HTERT RPE-1 (cell line): ENCODE results near the gene CCDC174.
"Not testable (repeated sequence)": the region's sequence is repeated elsewhere in the genome, so short reads cannot be mapped to it uniquely, and the experiment has no call there.

Experiments
- in situ Hi-C: fragments of 300-500 bp; cut with MboI; formaldehyde crosslinking; loops from 4 replicates; pipeline ENCODE4 v1.14.3; 2020; ENCODE audit warnings: low sequenced_read_pairs

The CCDC174 gene

DNA sequence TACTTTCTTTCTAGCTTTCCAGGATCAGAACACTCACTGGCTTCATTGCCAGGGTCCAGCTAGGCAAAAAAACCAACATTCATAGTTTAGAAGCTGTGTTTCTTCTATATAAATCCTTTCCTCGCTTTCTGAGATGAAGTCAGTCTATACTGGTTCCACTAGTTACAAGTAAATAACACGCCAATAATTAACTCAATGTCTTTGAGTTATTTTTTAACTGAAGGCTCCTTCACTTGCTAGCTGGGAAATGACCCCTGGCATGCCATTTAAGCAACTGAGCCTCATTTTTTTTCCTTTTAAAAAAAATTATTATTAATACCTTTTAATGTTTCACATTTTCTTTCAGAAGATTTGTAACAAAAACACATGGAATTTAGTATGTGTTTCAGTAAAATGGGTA lies 2.1 kb upstream of the CCDC174 start:
- in situ Hi-C loops: no loop called here

DNA sequence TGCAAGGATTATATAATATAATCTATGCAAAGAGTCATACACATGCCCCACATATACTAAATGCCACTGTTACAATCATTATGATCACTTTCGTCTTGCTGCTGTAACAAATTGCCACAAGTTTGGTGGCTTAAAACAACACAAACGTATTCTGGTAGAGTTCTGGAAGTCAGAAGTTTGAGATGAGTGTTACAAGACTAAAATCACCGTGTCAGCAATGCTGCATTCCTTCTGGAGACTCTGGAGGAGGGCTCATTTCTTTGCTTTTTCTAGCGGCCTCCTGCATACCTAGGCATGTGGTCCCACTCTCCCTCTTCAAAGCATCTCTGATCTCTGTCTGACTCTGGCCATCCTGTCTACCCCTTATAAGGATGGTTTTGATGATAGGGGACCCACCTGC lies 1.4 kb upstream of the CCDC174 start:
- in situ Hi-C loops: no loop called here

DNA sequence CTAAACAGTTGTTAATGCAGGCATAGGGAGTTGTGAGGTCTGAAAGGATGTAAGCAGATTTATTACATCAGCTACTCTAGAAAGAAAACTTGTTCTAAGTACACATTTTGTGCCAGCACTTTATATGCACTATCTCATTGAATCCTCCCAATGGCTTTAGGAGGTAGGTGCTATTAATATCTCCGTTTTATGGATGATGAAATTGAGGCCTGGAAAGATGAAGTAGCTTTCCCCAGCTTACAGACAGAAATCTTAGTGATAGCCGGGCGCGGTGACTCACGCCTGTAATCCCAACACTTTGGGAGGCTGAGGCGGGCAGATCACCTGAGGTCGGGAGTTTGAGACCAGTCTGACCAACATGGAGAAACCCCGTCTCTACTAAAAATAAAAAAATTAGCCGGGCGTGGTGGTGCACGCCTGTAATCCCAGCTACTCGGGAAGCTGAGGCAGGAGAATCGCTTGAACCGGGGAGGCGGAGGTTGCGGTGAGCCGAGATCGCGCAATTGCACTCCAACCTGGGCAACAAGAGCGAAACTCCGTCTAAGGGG lies 872 bp downstream of the CCDC174 start:
- in situ Hi-C loops: not testable (repeated sequence)

DNA sequence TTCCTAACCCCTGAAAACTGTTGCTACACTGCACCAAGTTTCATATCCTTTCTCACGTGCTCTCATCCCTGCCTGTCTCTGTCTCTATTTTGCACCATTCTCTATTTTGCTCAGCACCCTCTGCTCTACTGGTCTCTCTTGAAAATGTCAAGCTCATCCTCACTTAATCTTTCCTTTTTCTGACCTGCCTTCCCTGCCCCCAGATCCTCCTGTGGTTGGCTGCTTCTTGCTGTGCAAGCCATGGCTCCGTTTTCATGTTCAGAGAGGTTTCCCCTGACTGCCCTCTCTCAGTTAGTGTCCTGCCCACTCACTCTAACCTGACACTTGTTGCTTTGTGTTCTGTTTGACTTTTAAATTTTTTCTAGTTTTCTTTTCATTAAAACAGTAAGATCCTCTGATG lies 6.0 kb downstream of the CCDC174 start:
- in situ Hi-C loops: no loop called here

DNA sequence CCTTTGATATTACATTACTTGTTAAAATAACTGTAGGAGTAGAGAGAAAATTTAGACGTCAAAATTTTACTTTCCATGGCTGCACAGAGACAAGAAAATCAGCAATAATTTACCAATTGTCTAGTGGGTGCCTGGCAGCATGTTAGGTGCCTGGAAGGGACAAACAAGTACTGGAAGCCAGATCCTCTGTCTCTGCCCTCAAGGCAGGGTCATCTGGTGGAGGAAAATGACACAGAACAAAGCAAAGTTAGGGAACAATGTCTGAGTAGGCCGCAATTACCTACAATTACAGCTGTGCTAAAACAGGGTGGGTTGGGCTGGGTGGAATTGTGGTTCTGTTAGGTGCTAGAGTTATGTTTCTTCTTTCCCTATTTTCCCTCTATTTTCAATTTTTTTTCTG lies 7.4 kb downstream of the CCDC174 start:
- in situ Hi-C loops: no loop called here

DNA sequence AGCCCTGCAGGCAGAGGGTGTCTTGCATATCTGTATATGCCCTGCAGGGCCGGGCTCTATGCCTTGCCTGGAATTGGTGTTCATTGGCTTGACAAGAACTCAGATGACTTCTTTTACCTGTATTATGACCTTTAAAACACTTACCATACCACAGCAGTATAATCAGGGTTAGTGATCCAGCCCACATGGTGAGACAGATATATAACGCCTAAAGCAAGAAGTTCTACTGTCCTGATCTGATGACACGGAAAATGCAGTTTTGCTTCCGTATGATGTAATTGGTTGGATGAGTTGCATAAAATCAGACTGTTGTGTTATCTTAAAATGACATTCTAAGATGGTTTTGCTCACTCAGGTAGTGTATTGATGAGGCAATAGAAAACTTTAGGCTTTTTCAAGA lies 9.4 kb downstream of the CCDC174 start:
- in situ Hi-C loops: no loop called here

DNA sequence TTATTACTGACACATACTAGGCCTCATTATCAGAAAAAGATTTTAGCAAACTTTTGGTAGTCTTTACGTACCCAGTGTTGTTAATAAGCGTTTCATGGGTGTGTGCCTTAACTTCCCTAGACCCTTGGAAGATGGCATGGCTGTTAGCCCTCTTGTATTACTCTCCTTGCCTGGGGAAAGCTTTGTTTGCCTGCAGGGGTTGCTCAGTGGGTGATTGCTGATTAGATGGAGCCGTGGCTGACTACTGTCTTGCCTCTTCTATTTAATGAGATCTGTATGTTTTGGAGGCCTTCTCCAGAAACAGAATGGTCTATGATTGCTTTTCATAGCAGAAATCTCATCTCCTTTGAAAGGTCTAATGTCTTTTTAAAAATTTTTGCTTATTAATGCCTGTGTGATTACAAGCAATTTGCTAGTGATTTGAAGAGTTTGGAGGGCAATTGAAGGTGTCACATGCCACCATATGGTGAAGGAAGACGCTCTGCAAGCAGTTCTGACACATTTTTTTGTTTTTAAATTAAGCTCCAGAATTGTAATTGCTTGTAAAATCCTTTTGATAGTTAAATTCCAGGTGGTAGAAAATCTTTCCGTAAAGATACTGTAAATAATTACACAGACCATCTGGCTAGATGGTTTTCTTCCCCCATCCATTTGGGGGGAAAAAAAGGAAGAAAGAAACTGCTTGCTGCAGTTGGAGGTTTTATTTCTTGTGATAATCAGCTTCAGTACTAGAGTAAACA lies 12.0 kb downstream of the CCDC174 start:
- in situ Hi-C loops: no loop called here

DNA sequence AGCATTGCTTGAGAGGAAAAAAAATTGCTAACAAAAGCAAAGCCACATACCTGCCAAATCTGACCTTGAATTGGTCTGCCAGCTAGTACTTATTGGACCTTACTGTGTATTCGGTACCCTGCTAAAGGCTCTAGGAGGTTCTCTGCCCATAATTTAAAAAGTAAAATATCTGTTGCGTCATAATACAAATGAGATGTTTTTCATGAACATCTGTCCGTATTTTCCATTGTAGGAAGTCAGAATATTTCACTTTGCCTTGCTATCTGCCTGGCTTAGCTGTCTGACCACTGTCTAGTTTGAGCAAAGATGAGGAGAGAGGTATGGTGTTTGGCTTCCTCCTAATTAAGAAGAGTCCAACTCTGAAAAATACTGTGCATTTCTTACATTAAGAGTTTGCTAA lies 12.6 kb downstream of the CCDC174 start:
- in situ Hi-C loops: no loop called here

DNA sequence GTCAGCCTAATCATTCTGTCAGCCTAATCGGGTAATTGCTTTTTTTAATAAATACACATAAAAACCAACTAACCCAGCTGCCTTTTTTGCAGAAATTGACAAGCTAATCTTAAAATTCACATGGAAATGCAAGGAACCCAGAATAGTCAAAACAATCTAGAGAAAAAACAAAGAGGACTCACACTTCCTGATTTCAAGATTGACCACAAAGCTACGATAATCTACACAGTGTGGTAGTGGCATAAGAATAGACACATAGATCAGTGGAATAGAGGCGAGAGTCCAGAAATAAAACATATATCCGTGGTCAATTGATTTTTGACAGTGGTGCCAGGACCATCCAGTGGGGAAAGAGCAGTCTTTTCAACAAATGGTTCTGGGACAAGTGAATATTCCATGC lies 21.0 kb downstream of the CCDC174 start:
- in situ Hi-C loops: no loop called here

DNA sequence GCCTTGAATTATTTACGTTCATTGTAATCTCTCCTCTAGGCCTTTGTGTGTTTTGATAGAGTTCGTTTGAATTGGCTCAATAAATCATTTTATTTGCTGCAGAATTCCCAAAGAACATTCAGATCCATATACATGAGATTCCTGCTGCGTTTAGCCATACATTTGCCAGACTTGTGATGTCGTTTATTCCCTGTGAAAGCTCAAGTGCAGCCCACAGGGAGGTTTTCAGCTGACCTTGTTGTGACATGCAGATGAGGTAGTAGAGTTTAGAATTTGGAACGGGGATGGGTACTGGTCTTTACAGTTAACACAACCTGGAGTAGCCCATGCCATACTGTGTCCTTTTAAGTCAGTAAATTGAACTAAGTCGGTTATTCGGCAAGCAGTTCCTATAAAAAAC lies 23.3 kb downstream of the CCDC174 start, which contains the start of gene C3orf20:
Gene C3orf20, plus strand, starts transcription at position 301 of the 400 bp plus-strand sequence. CDS start 7,573 bp downstream, outside the sequence.
- in situ Hi-C loops: no loop called here

DNA sequence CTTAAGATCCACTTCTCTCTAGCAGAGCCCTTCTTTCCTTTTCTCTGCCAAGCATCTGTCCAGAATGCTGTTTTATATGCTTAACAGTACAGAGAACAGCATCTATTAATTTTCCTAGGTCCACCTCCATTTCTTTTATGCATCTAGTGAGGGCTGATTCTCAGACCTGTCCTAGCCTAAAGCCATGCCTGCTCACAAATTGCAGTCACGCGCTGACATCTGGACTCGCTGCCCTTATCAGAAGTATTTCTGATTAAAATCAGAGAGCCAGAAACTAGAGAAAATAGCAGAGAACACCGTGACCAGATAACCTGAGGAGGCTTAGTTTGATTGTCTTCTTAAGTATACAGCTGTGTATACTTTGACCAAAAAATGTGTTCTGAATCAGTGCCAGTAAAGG lies 25.3 kb downstream of the CCDC174 start:
- in situ Hi-C loops: no loop called here

DNA sequence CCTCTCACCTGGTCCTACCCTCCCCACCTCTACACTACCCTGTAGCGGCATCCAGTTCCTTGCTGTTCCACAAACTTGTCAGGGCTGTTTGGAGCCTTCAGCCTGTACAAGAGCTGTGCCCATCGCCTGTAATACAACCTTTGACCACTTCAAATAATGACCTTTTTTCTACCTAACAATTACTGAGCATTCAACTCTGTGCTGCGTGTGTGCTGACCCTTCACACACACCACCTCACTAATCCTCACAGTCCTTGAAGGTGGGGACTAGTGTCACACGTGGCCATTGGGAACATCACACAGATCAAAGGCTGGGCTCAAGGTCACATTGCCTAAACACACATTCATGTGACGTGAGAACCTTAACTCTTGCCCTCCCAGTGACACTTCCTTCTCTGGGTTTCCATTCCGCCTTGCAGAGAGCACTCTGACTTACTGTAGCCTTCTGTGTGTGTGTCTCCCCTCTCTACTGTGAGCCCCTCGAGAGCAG lies 26.5 kb downstream of the CCDC174 start:
- in situ Hi-C loops: no loop called here

DNA sequence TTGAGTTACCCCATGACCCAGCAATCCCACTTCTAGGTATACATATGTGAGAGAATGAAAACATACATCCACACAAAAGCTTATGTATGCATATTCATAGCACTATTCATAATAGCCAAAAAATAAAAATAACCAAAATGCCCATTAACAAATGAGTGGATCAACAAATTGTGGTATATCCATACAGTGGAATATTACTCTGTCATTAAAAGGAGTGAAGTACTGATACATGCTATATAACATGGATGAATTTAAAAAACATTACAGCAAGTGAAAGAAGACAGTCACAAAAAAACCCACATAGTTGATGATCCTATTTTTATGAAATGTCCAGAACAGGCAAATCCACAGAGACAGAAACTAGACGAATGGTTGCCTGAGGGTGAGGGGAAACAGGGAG lies 28.6 kb downstream of the CCDC174 start:
- in situ Hi-C loops: no loop called here

DNA sequence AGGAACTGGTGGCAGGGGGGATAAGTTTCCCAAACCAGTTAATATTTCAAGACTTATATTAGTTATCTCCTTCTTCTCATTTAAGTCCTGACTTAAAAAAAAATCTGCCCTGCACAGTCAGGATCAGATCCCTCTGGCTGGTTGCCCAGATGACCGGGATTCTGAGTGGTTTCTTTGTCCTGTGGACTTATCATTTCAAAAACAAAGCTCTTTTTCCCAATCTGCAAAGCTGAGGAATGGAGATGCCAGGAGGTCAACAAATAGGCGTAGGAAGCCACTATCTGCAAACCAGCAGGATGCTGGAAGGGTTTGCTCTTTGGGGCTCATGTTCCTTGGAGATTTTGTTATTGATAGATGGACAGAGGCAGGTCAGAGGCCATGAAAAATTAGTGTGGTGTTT lies 29.2 kb downstream of the CCDC174 start:
- in situ Hi-C loops: no loop called here

DNA sequence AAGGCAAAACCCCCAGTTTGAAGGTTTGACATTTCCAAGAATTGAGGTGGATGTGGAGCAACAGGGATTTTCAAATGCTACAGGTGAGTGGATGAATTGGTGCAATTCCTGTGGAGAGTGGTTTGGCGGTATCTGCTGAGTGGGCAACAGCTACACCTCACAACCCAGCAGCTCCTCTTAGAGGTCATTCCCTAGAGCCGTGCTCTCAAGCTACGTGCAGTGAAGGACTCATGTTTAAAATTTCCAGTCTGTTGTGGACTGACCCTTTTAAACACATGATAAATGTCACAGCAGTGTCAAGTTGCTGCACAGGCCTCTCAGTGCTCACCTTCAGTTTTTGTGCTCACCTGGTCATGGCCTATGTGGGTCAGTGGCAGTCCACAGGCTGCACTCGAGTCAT lies 32.9 kb downstream of the CCDC174 start:
- in situ Hi-C loops: no loop called here

DNA sequence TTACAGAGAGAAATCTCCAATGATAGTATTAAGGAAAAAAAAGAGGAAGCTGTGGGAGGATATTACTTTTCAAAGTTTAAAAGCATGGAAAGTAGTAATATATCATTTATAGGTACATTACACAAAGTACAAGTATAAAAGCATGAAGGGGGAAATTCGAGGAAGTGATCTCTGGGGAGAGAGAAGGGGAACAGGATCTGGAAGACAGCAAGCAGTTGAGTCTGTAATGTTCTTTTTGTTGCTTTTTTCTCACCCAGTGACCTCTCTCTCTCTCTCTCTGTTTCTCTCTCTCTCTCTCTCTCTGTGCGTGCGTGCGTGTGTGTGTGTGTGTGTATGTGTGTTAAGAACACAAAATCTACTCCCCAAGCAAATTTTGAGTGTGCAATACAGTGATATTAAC lies 33.6 kb downstream of the CCDC174 start:
- in situ Hi-C loops: no loop called here

DNA sequence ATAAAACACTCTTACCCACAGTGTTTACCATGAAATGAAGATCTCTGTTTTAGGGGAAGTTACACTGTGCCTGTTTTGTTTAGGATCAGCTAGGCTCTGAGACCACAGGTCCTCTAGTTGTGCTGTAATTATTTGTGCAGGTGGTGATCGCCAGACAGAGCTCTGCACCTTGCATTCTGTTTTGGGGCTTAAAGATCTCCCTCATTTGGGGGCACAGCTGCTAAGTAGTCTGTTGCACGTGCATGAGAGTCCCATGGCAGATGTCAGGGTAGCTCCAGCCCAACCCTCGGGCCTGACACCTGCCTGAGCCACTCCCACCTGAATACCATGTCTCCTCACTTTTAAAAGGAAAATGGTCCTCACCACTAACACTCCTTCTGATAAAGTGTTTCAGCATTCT lies 35.8 kb downstream of the CCDC174 start:
- in situ Hi-C loops: no loop called here

DNA sequence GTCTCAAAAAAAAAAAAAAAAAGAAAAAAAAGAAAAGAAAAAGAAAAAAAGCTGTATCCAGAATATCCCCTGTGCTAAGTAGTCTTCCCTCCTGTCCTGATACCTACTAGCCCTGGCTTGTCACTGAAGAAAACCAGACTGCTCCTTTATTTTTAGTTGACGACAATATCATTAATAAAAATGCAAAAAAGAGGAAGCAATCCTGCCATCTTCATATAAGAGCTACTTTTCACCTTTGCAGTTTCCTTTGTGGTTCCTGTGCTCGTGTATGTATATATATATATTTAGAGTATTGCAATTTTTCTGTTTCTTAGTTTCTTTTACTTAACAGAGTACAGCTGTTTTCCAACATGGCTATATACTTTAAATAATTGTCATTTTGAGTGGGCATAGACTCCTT lies 37.0 kb downstream of the CCDC174 start:
- in situ Hi-C loops: no loop called here

DNA sequence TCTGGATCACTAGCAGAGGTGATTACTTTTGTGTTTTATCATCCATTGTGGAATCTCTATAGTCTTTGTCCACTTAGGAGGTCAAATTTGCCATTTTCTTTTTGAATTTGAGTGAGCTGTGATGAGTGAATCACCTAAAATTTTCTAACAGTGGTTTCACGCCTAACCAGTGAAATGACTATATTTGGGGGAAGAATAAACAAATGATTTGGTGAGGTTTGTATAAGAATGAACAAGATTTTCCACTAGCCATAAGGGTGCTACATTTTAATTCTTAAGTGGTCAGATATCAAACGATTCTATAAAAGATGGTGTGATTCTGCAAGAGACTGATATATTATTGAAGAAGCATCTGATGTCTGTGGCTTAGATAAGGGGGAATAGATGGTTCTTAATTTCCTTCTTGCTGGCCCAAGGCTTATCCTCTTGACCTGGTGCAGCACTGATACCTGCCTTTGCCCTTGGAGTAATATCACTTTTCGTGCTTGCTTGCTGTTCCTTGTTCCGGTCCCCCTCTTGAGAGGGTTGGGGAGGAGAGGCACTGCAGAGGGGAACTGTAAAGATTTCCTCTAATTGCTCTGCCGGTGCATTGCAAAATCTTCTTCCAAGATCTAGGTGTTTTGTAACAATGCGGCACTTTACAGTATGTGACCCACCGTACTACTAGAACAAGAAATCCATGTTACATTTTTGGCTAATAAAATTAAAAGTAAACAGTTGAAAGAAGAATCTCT lies 37.9 kb downstream of the CCDC174 start:
- in situ Hi-C loops: no loop called here

DNA sequence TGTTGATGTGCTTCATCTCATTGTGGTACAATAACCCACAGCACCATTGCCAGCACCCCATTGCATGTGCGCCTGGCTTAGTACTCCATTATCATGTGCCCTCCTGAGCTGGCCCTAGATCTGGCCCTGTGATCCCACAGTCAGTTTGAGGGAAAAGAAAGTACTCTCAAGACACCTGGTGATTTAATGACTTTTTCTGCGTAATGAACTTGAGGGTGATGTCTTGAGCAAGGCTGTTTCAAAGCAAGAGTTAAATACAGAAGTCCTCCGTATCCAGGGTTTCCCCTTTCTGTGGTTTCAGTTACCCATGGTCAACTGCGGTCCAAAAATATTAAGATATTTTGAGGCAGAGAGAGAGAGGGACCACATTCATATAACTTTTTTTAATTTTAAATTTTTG lies 39.7 kb downstream of the CCDC174 start:
- in situ Hi-C loops: no loop called here

DNA sequence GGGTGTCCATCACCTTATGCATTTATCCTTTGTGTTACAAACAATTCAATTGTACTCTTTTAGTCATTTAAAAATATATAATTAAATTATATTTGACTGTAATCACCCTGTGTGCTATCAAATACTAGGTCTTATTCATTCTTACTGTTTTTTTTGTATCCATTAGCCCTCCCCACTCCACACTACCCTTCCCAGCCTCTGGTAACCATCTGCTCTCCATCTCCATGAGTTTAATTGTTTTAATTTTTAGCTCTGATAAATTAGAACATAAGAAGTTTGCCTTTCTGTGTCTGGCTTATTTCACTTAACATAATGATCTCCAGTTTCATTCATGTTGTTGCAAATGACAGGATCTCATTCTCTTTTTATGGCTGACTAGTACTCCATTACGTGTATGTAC lies 40.2 kb downstream of the CCDC174 start:
- in situ Hi-C loops: no loop called here

DNA sequence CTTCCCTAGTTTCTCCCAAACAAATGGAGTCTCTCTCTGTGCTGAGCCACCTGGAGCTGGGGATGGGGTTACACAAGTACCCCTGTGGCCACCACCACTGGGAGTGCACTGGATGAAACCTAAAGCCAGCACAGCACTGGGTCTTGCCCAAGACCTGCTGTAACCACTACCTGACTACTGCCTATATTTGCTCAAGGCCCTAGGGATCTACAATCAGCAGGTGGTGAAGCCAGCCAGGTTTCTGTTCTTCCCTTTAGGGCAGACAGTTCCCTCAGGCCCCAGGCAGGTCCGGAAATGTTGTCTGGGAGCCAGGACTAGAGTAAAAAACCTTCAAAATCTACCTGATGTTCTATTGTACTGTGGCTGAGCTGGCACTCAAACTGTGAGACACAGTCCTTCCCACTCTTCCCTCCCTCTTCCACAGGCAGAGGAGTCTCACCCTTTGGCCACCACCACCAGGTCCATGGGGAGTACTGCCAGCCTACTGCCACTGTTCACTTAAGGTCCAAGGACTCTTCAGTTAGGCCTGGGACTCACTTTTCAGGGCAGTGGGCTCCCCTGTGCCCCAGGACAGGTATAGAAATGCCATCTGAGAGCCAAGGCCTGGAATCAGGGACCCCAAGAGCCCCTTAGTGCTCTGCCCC lies 47.2 kb downstream of the CCDC174 start:
- in situ Hi-C loops: no loop called here
